IMR-90 (cell line): ENCODE measurements around the gene MAP4. TPM values are rescaled to one million over a fixed set of nuclear protein-coding genes. Genes with fewer than 3 reads are reported as not detected.

ENCODE experiments used
- ATAC-seq: fragments of 200-7000 bp; cut with Tn5 transposase; 2 replicates; pipeline ENCODE4 v1.9.1; 2020; ENCODE audit warnings: low read depth, mild to moderate bottlenecking, moderate library complexity
- BruUV-seq: library from RNA; stranded (reverse); fragments of 400-500 nt; replicated peaks from 2 replicates; lab custom pipeline; 2021; lab: Mats Ljungman, UMichigan
- CTCF ChIA-PET: fragments of 300-600 bp; formaldehyde crosslinking; extraction: SDS; loops from one replicate; lab custom pipeline; 2021; ENCODE audit warnings: antibody characterized with exemption; lab: Yijun Ruan, JAX
- POLR2A ChIA-PET: fragments of 300-600 bp; sonication (Branson Sonifier 250); formaldehyde crosslinking; loops from one replicate; lab custom pipeline; 2022; ENCODE audit warnings: antibody characterized with exemption; ENCODE audit not compliant: unreplicated experiment; lab: Charles Lee
- DNase-seq: peaks from one replicate; pipeline ENCODE4 v3.0.0; 2013
- H2AFZ ChIP-seq: replicated peaks from 2 replicates; pipeline ENCODE3; 2013; ENCODE audit warnings: low read length, mild to moderate bottlenecking; ENCODE audit not compliant: poor library complexity
- H2AK5ac ChIP-seq: 2 replicates; pipeline ENCODE4 v1.6.1; 2013; ENCODE audit warnings: low read depth, low read length, inconsistent platforms
- H2AK9ac ChIP-seq: replicated peaks from 2 replicates; pipeline ENCODE3; 2013; ENCODE audit warnings: mild to moderate bottlenecking, low read depth, low read length, moderate library complexity; ENCODE audit not compliant: poor library complexity
- H2BK120ac ChIP-seq: 2 replicates; pipeline ENCODE4 v1.6.1; 2013; ENCODE audit warnings: low read depth, low read length, inconsistent platforms
- H2BK15ac ChIP-seq: 3 replicates; pipeline ENCODE4 v1.6.1; 2013; ENCODE audit warnings: low read depth, low read length, inconsistent platforms
- H2BK20ac ChIP-seq: 2 replicates; pipeline ENCODE4 v1.6.1; 2013; ENCODE audit warnings: low read depth, mild to moderate bottlenecking, inconsistent platforms, low read length, moderate library complexity
- H2BK5ac ChIP-seq: 2 replicates; pipeline ENCODE4 v1.6.1; 2013; ENCODE audit warnings: mild to moderate bottlenecking, low read depth, low read length, inconsistent platforms; ENCODE audit not compliant: poor library complexity, severe bottlenecking
- H3K14ac ChIP-seq: replicated peaks from 2 replicates; pipeline ENCODE4 v1.6.1; 2013; ENCODE audit warnings: low read depth, low read length, inconsistent platforms
- H3K18ac ChIP-seq: 2 replicates; pipeline ENCODE4 v1.6.1; 2013; ENCODE audit warnings: low read depth, low read length, control low read depth
- H3K23ac ChIP-seq: 2 replicates; pipeline ENCODE4 v1.6.1; 2013; ENCODE audit warnings: low read depth, low read length, inconsistent platforms
- H3K27ac ChIP-seq: 2 replicates; pipeline ENCODE4 v1.5.1; 2013; ENCODE audit warnings: mild to moderate bottlenecking, control low read depth, low read length; ENCODE audit not compliant: insufficient read depth
- H3K27me3 ChIP-seq: 2 replicates; pipeline ENCODE4 v1.6.1; 2013; ENCODE audit warnings: low read length; ENCODE audit not compliant: control insufficient read depth, insufficient read depth
- H3K36me3 ChIP-seq: 2 replicates; pipeline ENCODE4 v1.6.1; 2013; ENCODE audit warnings: low read length, mixed read lengths; ENCODE audit not compliant: control insufficient read depth, insufficient read depth
- H3K4ac ChIP-seq: 2 replicates; pipeline ENCODE4 v1.6.1; 2013; ENCODE audit warnings: low read depth, low read length, inconsistent platforms
- H3K4me1 ChIP-seq: 2 replicates; pipeline ENCODE4 v1.6.1; 2013; ENCODE audit warnings: low read length, mixed read lengths; ENCODE audit not compliant: control insufficient read depth, insufficient read depth
- H3K4me2 ChIP-seq: 2 replicates; pipeline ENCODE4 v1.6.1; 2013; ENCODE audit warnings: low read depth, mild to moderate bottlenecking, control low read depth, low read length, moderate library complexity
- H3K4me3 ChIP-seq: 2 replicates; pipeline ENCODE4 v1.5.1; 2013; ENCODE audit warnings: low read depth, mild to moderate bottlenecking, control low read depth, low read length, moderate library complexity; ENCODE audit not compliant: insufficient read depth
- H3K56ac ChIP-seq: 2 replicates; pipeline ENCODE4 v1.6.1; 2013; ENCODE audit warnings: low read length, inconsistent platforms; ENCODE audit not compliant: insufficient read depth; ENCODE audit errors: extremely low read depth
- H3K79me1 ChIP-seq, 2 experiments: 2 replicates each; pipeline ENCODE4 v1.6.1; 2013; ENCODE audit warnings: low read length in 2 of 2, inconsistent platforms in 1 of 2, low read depth in 1 of 2
- H3K9ac ChIP-seq: 2 replicates; pipeline ENCODE4 v1.6.1; 2013; ENCODE audit warnings: low read depth, low read length, control low read depth
- H3K9me1 ChIP-seq: 2 replicates; pipeline ENCODE4 v1.6.1; 2013; ENCODE audit warnings: low read length, inconsistent platforms; ENCODE audit not compliant: insufficient read depth
- H3K9me3 ChIP-seq: 2 replicates; pipeline ENCODE4 v1.6.1; 2013; ENCODE audit warnings: low read length; ENCODE audit not compliant: control insufficient read depth, insufficient read depth
- H4K20me1 ChIP-seq: 2 replicates; pipeline ENCODE4 v1.6.1; 2013; ENCODE audit warnings: low read length, inconsistent platforms; ENCODE audit not compliant: insufficient read depth
- H4K5ac ChIP-seq: 2 replicates; pipeline ENCODE4 v1.6.1; 2013; ENCODE audit warnings: mild to moderate bottlenecking, low read depth, low read length, control low read depth
- H4K8ac ChIP-seq, 2 experiments: 2 replicates each; pipeline ENCODE4 v1.6.1; 2013; ENCODE audit warnings: low read depth in 2 of 2, low read length in 2 of 2, control low read depth in 1 of 2, inconsistent platforms in 1 of 2
- H4K91ac ChIP-seq: 2 replicates; pipeline ENCODE4 v1.6.1; 2013; ENCODE audit warnings: low read depth, low read length, inconsistent platforms; ENCODE audit not compliant: insufficient read depth
- BHLHE40 ChIP-seq: fragments of 150-350 bp; IDR thresholded peaks from 2 replicates; pipeline ENCODE4 v1.6.1; 2016; ENCODE audit warnings: mild to moderate bottlenecking, low read depth, low read length
- CEBPB ChIP-seq: IDR thresholded peaks from 2 replicates; pipeline ENCODE4 v1.6.1; 2012; ENCODE audit warnings: low read depth, low read length, improper control_type of control experiment
- CHD1 ChIP-seq: IDR thresholded peaks from 2 replicates; pipeline ENCODE4 v1.6.1; 2012; ENCODE audit warnings: low read depth, low read length, improper control_type of control experiment
- FOS ChIP-seq: fragments of 150-350 bp; IDR thresholded peaks from 2 replicates; pipeline ENCODE4 v1.6.1; 2016; ENCODE audit warnings: low read depth, low read length
- MAFK ChIP-seq: IDR thresholded peaks from 2 replicates; pipeline ENCODE4 v1.6.1; 2012; ENCODE audit warnings: low read depth, low read length, improper control_type of control experiment
- NFE2L2 ChIP-seq: fragments of 150-350 bp; IDR thresholded peaks from 2 replicates; pipeline ENCODE4 v1.6.1; 2016; ENCODE audit warnings: low read depth, mild to moderate bottlenecking, low read length
- POLR2A ChIP-seq: IDR thresholded peaks from 2 replicates; pipeline ENCODE4 v1.6.1; 2012; ENCODE audit warnings: mild to moderate bottlenecking, low read depth, low read length
- RAD21 ChIP-seq: IDR thresholded peaks from 2 replicates; pipeline ENCODE4 v1.6.1; 2012; ENCODE audit warnings: low read length, improper control_type of control experiment
- RCOR1 ChIP-seq: IDR thresholded peaks from 2 replicates; pipeline ENCODE4 v1.6.1; 2012; ENCODE audit warnings: mild to moderate bottlenecking, low read length, improper control_type of control experiment; ENCODE audit not compliant: insufficient replicate concordance
- RFX5 ChIP-seq: IDR thresholded peaks from 2 replicates; pipeline ENCODE4 v1.8.0; 2012; ENCODE audit warnings: low read depth, mild to moderate bottlenecking, low read length, moderate library complexity
- SMC3 ChIP-seq: fragments of 150-350 bp; IDR thresholded peaks from 2 replicates; pipeline ENCODE4 v1.6.1; 2016; ENCODE audit warnings: low read depth, mild to moderate bottlenecking, antibody characterized with exemption, low read length, moderate library complexity
- WGBS, 2 experiments: methylation state at CpG; one replicate each; pipeline versions ENCODE4 v1.1.5 to v1.1.7; 2013; ENCODE audit warnings: missing lambda C conversion rate in 2 of 2; ENCODE audit not compliant: insufficient read length in 1 of 2; ENCODE audit errors: extremely low coverage in 2 of 2; 5-methylcytosine and 5-hydroxymethylcytosine counted together
- dilution Hi-C: fragments of 300-500 bp; cut with HindIII; formaldehyde crosslinking; loops from one replicate; pipeline ENCODE4 v1.14.3; 2018; ENCODE audit warnings: low sequenced_read_pairs; ENCODE audit not compliant: unreplicated experiment
- in situ Hi-C: fragments of 300-500 bp; cut with MboI; formaldehyde crosslinking; loops from 3 replicates; pipeline ENCODE4 v1.14.3; 2019; ENCODE audit warnings: low sequenced_read_pairs, inconsistent platforms, mixed read lengths
- intact Hi-C: fragments of 100-400 bp; cut with micrococcal nuclease; formaldehyde crosslinking; loops from 2 replicates; pipeline ENCODE4 v1.10.0; 2022
- polyA plus RNA-seq, 3 experiments: library from polyadenylated mRNA; depleted of rRNA; stranded (reverse); fragments of >200 nt; gene quantifications; 2 replicates each; pipeline ENCODE4 v1.2.3, GENCODE V29; 2012; ENCODE audit warnings: low replicate concordance in 1 of 3
- total RNA-seq: library from RNA; depleted of rRNA; stranded (reverse); fragments of >200 nt; gene quantifications from 2 replicates; pipeline ENCODE4 v1.2.3, GENCODE V29; 2012
- TF ChIP-seq, protein P1 (sequence below): fragments of 150-350 bp; IDR thresholded peaks from 2 replicates; pipeline ENCODE4 v1.6.1; 2017; ENCODE audit warnings: mild to moderate bottlenecking, antibody characterized with exemption, low read length, low read depth
- TF ChIP-seq, protein P2 (sequence below): fragments of 150-350 bp; IDR thresholded peaks from 2 replicates; pipeline ENCODE4 v1.6.1; 2016; ENCODE audit warnings: low read depth, mild to moderate bottlenecking, low read length, moderate library complexity, borderline replicate concordance
- TF ChIP-seq, protein P3 (sequence below): conservative IDR thresholded peaks from 2 replicates; pipeline ENCODE4 v1.5.1; 2012; ENCODE audit warnings: mild to moderate bottlenecking, low read depth, low read length, improper control_type of control experiment

The MAP4 gene
- total and polyA plus RNA-seq, 2 of the 4 experiments (the other 2 are of a cell fraction), result 87.8 to 216 TPM

DNA sequence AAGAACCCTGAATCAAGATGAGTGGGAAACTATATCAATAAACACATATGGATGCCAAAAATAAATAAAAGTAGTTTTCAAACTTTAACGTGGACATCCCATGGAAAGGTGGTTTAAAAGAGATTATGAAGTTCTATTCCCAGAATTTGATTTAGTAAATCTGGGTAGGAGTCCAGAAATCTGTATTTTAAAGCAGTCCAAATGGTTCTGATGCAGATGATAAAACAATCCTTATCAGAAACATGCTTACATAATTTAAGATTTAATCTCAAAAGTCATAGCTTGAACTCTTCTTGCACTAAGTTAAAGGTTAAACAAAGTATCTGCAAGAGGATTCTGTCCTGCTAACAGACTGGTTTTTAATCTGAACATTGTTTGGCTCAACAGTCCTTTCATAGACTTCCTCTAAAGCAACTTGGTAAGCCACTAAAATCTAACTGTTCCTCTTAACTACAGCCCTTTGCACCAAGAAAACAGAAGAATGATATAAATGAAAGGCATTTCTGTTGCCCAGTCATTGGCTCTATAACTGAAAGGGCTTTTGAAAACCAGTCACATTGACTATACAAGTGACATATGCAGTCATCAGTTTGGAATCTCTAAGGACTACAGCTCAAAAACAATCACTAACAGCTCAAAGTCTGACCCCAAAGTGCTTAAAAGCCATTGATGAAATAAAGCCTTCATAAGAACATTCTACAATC lies 23.4 kb upstream of the MAP4 start:
- Histone ChIP-seq H4K5ac (peak overlapping the region; percentile 92), H2AK9ac (no peak overlapping the region), H3K27me3 (no peaks in the 10 kb centered on the region), H3K14ac (no peak overlapping the region; the same call in 1 of the 2 replicates), H3K9me3 (no peaks in the 10 kb centered on the region), H3K56ac (peak overlapping the region; percentile 61; the same call in 1 of the 2 replicates), H3K36me3 (peaks cover 1% of the 10 kb centered on the region; the same call in 1 of the 2 replicates), H2BK20ac (peak overlapping the region; percentile 22; the same call in 1 of the 2 replicates), H2AK5ac (peak overlapping the region; percentile 88), H2AFZ (no peak overlapping the region), H4K91ac (no peak overlapping the region), H3K23ac (no peak overlapping the region), H3K4me3 (no peak overlapping the region), H3K18ac (peak overlapping the region; percentile 91; the same call in 1 of the 2 replicates), H3K27ac (peak overlapping the region; percentile 94), H3K79me1 (peaks cover 8 to 60% of the 10 kb centered on the region in 2 experiments), H2BK120ac (peak overlapping the region; percentile 36; the same call in 1 of the 2 replicates), H4K20me1 (peaks cover 87% of the 10 kb centered on the region), H2BK15ac (no peak overlapping the region), H3K9ac (peak overlapping the region; percentile 67; the same call in 1 of the 2 replicates), H3K4ac (peak overlapping the region; percentile 79), H3K4me1 (peaks cover 20% of the 10 kb centered on the region), H4K8ac (0 out of 4 replicates have a peak overlapping the region, but pooled peaks of 1 of the 2 experiments have one; percentile 41), H2BK5ac (peak overlapping the region; percentile 69), H3K4me2 (peak overlapping the region; percentile 76), H3K9me1 (peaks cover 26% of the 10 kb centered on the region)
- WGBS, 2 experiments, result no CpG with 5 or more reads among the region's 1 CpG
- DNase-seq, result peak; percentile 84
- no TSS peak for BruUV-seq
- in situ Hi-C loops (no loop called here), intact Hi-C loops (loop anchor here (5.0 kb wide), 1 partner anchor 48 kb away; no protein-coding TSS in a partner anchor), dilution Hi-C loops (no loop called here)
- ATAC-seq, result peak; percentile 77
- ChIA-PET CTCF (interaction anchor here (1.3 kb wide), 1 partner anchor 112 kb away, joined by 3 read pairs; no protein-coding TSS in a partner anchor), POLR2A (no interaction called here)
- no peak for TF ChIP-seq CHD1
- 0 out of 2 replicates have a peak, but pooled peaks have one; percentile 8 for TF ChIP-seq SMC3
- TF ChIP-seq, protein P1, sequence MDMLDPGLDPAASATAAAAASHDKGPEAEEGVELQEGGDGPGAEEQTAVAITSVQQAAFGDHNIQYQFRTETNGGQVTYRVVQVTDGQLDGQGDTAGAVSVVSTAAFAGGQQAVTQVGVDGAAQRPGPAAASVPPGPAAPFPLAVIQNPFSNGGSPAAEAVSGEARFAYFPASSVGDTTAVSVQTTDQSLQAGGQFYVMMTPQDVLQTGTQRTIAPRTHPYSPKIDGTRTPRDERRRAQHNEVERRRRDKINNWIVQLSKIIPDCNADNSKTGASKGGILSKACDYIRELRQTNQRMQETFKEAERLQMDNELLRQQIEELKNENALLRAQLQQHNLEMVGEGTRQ, result no peak
- no peak for TF ChIP-seq MAFK
- no peak for TF ChIP-seq FOS
- TF ChIP-seq NFE2L2, result 0 out of 2 replicates have a peak, but pooled peaks have one; percentile 7
- no peak for TF ChIP-seq RFX5
- TF ChIP-seq, protein P2, sequence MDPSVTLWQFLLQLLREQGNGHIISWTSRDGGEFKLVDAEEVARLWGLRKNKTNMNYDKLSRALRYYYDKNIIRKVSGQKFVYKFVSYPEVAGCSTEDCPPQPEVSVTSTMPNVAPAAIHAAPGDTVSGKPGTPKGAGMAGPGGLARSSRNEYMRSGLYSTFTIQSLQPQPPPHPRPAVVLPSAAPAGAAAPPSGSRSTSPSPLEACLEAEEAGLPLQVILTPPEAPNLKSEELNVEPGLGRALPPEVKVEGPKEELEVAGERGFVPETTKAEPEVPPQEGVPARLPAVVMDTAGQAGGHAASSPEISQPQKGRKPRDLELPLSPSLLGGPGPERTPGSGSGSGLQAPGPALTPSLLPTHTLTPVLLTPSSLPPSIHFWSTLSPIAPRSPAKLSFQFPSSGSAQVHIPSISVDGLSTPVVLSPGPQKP, result no peak
- no peak for TF ChIP-seq RCOR1
- no peak for TF ChIP-seq POLR2A
- TF ChIP-seq CEBPB, result no peak
- TF ChIP-seq BHLHE40, result no peak
- TF ChIP-seq RAD21, result no peak
- TF ChIP-seq, protein P3, sequence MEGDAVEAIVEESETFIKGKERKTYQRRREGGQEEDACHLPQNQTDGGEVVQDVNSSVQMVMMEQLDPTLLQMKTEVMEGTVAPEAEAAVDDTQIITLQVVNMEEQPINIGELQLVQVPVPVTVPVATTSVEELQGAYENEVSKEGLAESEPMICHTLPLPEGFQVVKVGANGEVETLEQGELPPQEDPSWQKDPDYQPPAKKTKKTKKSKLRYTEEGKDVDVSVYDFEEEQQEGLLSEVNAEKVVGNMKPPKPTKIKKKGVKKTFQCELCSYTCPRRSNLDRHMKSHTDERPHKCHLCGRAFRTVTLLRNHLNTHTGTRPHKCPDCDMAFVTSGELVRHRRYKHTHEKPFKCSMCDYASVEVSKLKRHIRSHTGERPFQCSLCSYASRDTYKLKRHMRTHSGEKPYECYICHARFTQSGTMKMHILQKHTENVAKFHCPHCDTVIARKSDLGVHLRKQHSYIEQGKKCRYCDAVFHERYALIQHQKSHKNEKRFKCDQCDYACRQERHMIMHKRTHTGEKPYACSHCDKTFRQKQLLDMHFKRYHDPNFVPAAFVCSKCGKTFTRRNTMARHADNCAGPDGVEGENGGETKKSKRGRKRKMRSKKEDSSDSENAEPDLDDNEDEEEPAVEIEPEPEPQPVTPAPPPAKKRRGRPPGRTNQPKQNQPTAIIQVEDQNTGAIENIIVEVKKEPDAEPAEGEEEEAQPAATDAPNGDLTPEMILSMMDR, result no peak
